Tibial nerve (tissue), 3 donors: ENCODE results near the gene VWC2L.

Experiments used
- CTCF ChIP-seq, 5 experiments: fragments of 200-600 bp in 3 of 5; fragments of 450-650 bp in 2 of 5; sonication (generic) in 3 of 5; IDR thresholded peaks; one replicate each; pipeline ENCODE4 v1.5.1; 2016 to 2019; ENCODE audit warnings: antibody characterized with exemption in 5 of 5, mild to moderate bottlenecking in 3 of 5, moderate library complexity in 2 of 5
- POLR2A ChIP-seq, 2 donors: fragments of 450-650 bp; IDR thresholded peaks; one replicate each; pipeline ENCODE4 v1.6.1; 2017; ENCODE audit warnings: antibody characterized with exemption in 2 of 2, mild to moderate bottlenecking in 2 of 2, moderate library complexity in 2 of 2

GRCh38 chr2:214536625-214537024 is 125.8 kb downstream of the VWC2L start:
- TF ChIP-seq CTCF (IDR thresholded peaks at IDR 0.05) (no peak), POLR2A (IDR thresholded peaks at IDR 0.05) (no peak)
